A549 (cell line): Measurements from ENCODE around the gene SORT1. TPM values are rescaled to one million over a fixed set of nuclear protein-coding genes. Genes with fewer than 3 reads are reported as not detected.

ENCODE experiments used
- ATAC-seq, 2 experiments: fragments of 200-7000 bp in 1 of 2; fragments of >200 bp in 1 of 2; cut with Nextera tagmentation in 1 of 2; cut with Tn5 transposase in 1 of 2; 3 replicates each; pipeline versions ENCODE4 v1.8.0 to v1.9.1; 2018 to 2020; ENCODE audit warnings: mild to moderate bottlenecking in 1 of 2, moderate library complexity in 1 of 2
- CTCF ChIA-PET: fragments of 300-600 bp; sonication (Branson Sonifier 250); formaldehyde crosslinking; extraction: SDS; loops from one replicate; lab custom pipeline; 2021; ENCODE audit warnings: antibody characterized with exemption, inconsistent platforms; lab: Yijun Ruan, JAX
- POLR2A ChIA-PET: fragments of 350-600 bp; formaldehyde crosslinking; extraction: SDS; loops from one replicate; lab custom pipeline; 2021; ENCODE audit warnings: antibody characterized with exemption, inconsistent platforms; lab: Yijun Ruan, JAX
- DNase-seq, 2 experiments: peaks; one replicate each; pipeline versions ENCODE4 v3.0.0 to v3.0.0-alpha.2; 2011 to 2016; ENCODE audit warnings: low read depth in 1 of 2, low spot score in 1 of 2
- FAIRE-seq: peaks from 2 replicates; lab custom pipeline; 2011; peaks lifted over from hg19 to GRCh38; lab: Jason Lieb, UNC
- H3K27ac ChIP-seq, 2 experiments: fragments of >200 bp; sonication (Bioruptor Twin); formaldehyde crosslinking; 3 replicates each; pipeline ENCODE4 v1.5.1; 2016 to 2017
- H3K4me1 ChIP-seq: fragments of >200 bp; sonication (Bioruptor Twin); formaldehyde crosslinking; 3 replicates; pipeline ENCODE4 v1.6.1; 2016
- H3K4me2 ChIP-seq: fragments of >200 bp; sonication (Bioruptor Twin); formaldehyde crosslinking; 3 replicates; pipeline ENCODE4 v1.6.1; 2016
- H3K4me3 ChIP-seq: fragments of >200 bp; sonication (Bioruptor Twin); formaldehyde crosslinking; 3 replicates; pipeline ENCODE4 v1.5.1; 2016
- H3K9me3 ChIP-seq: fragments of >200 bp; sonication (Bioruptor Twin); formaldehyde crosslinking; 3 replicates; pipeline ENCODE4 v1.6.1; 2016
- EHMT2 ChIP-seq: fragments of 200-600 bp; sonication (generic); IDR thresholded peaks from 2 replicates; pipeline ENCODE4 v1.6.1; 2016; ENCODE audit warnings: antibody characterized with exemption, low read depth, mild to moderate bottlenecking, moderate library complexity
- EP300 ChIP-seq, 2 experiments: fragments of >200 bp; sonication (Bioruptor Twin); formaldehyde crosslinking; IDR thresholded peaks; 2 replicates in 1 of 2; 3 replicates in 1 of 2; pipeline ENCODE4 v1.6.1; 2016 to 2017
- FOSL2 ChIP-seq, 2 experiments: fragments of 450-650 bp in 1 of 2; fragments of >200 bp in 1 of 2; sonication (Bioruptor Twin) in 1 of 2; formaldehyde crosslinking; IDR thresholded peaks; 2 replicates each; pipeline versions ENCODE4 v1.5.0 to v1.6.1; 2016 to 2020; ENCODE audit warnings: mild to moderate bottlenecking in 1 of 2, moderate library complexity in 1 of 2
- GATA3 ChIP-seq: IDR thresholded peaks from 2 replicates; pipeline ENCODE4 v1.6.1; 2012; ENCODE audit warnings: borderline replicate concordance
- HES2 ChIP-seq: fragments of >200 bp; sonication (Bioruptor Twin); formaldehyde crosslinking; IDR thresholded peaks from 2 replicates; pipeline ENCODE4 v1.6.1; 2016
- MAZ ChIP-seq: fragments of 150-350 bp; IDR thresholded peaks from 2 replicates; pipeline ENCODE4 v1.6.1; 2014; ENCODE audit warnings: antibody characterized with exemption, low read depth, low read length, borderline replicate concordance
- NPAS2 ChIP-seq: fragments of 250-450 bp; sonication (Bioruptor Pico); IDR thresholded peaks from 2 replicates; pipeline ENCODE4 v1.8.0; 2022; ENCODE audit warnings: mild to moderate bottlenecking, moderate library complexity, borderline replicate concordance
- NR3C1 ChIP-seq: fragments of >200 bp; sonication (Bioruptor Twin); formaldehyde crosslinking; IDR thresholded peaks from 3 replicates; pipeline ENCODE4 v1.6.1; 2017
- PBX3 ChIP-seq: IDR thresholded peaks from 2 replicates; pipeline ENCODE4 v1.6.1; 2012
- PHF8 ChIP-seq: fragments of 200-600 bp; sonication (generic); IDR thresholded peaks from 2 replicates; pipeline ENCODE4 v1.6.1; 2016; ENCODE audit warnings: low read depth, mild to moderate bottlenecking, antibody characterized with exemption, moderate library complexity, borderline replicate concordance
- POLR2A ChIP-seq: IDR thresholded peaks from 2 replicates; pipeline ENCODE4 v1.6.1; 2012; ENCODE audit warnings: mild to moderate bottlenecking, low read length
- REST ChIP-seq: fragments of 200-600 bp; sonication (generic); IDR thresholded peaks from 2 replicates; pipeline ENCODE4 v1.6.1; 2016; ENCODE audit warnings: antibody characterized with exemption, mild to moderate bottlenecking, moderate library complexity
- TP53 ChIP-seq: fragments of 250-450 bp; sonication (Bioruptor Pico); IDR thresholded peaks from 2 replicates; pipeline ENCODE4 v1.5.0; 2021; ENCODE audit warnings: mild to moderate bottlenecking, moderate library complexity
- ZFP36 ChIP-seq: fragments of 450-650 bp; IDR thresholded peaks from 2 replicates; pipeline ENCODE4 v1.6.1; 2014; ENCODE audit warnings: borderline replicate concordance; ENCODE audit not compliant: partially characterized antibody
- WGBS: methylation state at CpG from one replicate; pipeline ENCODE4 v1.1.6; 2017; ENCODE audit errors: missing lambda C conversion rate; 5-methylcytosine and 5-hydroxymethylcytosine counted together
- polyA plus RNA-seq, 4 experiments: library from polyadenylated mRNA; depleted of rRNA in 3 of 4; stranded (reverse); fragments of >200 nt; fragmentation: RNase III in 1 of 4; extraction: RNeasy Plus Mini Kit Qiagen cat#74134 plus additional on column Dnase treatment in 1 of 4; gene quantifications; 2 replicates in 3 of 4; 3 replicates in 1 of 4; pipeline ENCODE4 v1.2.3, GENCODE V29; 2011 to 2017
- TF ChIP-seq, protein P1 (sequence below): IDR thresholded peaks from 2 replicates; pipeline ENCODE4 v1.6.1; 2012
- TF ChIP-seq, protein P2 (sequence below): fragments of 250-450 bp; sonication (Bioruptor Pico); IDR thresholded peaks from 2 replicates; pipeline ENCODE4 v1.5.0; 2021; ENCODE audit warnings: mild to moderate bottlenecking, moderate library complexity, borderline replicate concordance
- TF ChIP-seq, protein P3 (sequence below): fragments of >200 bp; sonication (Bioruptor Twin); formaldehyde crosslinking; IDR thresholded peaks from 3 replicates; pipeline ENCODE4 v1.5.1; 2016

The SORT1 gene
- polyA plus RNA-seq, 2 of the 4 experiments (the other 2 are of a cell fraction): 6.0 to 14.7 TPM

DNA sequence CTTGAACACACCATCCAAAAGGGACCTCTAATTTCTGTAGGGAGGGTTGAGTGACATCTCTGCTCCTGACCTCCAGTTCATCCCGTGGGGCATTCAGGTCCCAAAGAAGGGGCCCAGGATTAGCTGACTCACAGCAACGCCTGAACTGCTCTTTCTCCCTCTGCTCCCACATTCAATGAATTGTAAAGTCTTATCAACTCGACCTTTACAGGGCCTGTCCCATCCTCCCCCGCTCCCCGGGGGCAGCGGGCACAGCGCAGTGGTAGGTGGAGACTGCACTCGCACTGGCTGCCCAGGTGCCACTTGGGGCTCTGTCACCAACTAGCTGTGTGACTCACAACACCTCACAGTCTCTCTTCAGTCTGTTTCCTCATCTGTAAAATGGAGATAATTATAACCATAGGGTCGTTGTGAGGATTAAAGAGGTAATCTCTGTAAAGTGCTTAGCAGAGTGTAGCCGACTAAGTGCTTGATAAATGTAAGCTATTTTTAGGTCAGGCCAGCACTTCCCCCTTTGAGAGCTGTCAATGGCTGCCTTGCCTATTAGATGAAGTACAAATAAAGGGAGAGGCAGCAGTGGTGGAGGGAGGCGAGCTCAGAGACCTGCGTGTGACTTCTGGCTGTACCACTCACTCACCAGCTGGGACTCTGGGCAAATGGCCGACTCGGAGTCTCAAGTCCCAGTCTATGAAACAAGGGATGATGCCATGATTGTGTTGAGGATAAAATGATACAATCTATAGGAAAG, 90.3 kb downstream of the SORT1 start:
- Histone ChIP-seq H3K27ac (no peak overlapping the region), H3K4me2 (no peak overlapping the region), H3K4me3 (no peak overlapping the region), H3K9me3 (no peaks in the 10 kb centered on the region), H3K4me1 (no peaks in the 10 kb centered on the region)
- no peak for ATAC-seq
- no peak for DNase-seq
- ChIA-PET POLR2A (interaction anchor here (0.6 kb wide), 1 partner anchor 207 kb away, joined by 4 read pairs; no protein-coding TSS in a partner anchor), CTCF (interaction anchor here (0.6 to 1.4 kb wide), 2 partner anchors 10 to 80 kb away, joined by 3 to 5 read pairs; no protein-coding TSS in a partner anchor)
- TF ChIP-seq, protein P1, sequence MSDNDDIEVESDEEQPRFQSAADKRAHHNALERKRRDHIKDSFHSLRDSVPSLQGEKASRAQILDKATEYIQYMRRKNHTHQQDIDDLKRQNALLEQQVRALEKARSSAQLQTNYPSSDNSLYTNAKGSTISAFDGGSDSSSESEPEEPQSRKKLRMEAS: no peak
- TF ChIP-seq, protein P2, sequence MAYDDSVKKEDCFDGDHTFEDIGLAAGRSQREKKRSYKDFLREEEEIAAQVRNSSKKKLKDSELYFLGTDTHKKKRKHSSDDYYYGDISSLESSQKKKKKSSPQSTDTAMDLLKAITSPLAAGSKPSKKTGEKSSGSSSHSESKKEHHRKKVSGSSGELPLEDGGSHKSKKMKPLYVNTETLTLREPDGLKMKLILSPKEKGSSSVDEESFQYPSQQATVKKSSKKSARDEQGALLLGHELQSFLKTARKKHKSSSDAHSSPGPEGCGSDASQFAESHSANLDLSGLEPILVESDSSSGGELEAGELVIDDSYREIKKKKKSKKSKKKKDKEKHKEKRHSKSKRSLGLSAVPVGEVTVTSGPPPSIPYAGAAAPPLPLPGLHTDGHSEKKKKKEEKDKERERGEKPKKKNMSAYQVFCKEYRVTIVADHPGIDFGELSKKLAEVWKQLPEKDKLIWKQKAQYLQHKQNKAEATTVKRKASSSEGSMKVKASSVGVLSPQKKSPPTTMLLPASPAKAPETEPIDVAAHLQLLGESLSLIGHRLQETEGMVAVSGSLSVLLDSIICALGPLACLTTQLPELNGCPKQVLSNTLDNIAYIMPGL (CRISPR knock-in tag): no peak
- TF ChIP-seq FOSL2 (IDR thresholded peaks at IDR 0.05): no peak
- no peak for TF ChIP-seq FOSL2 (CRISPR knock-in tag; IDR thresholded peaks at IDR 0.05)
- no peak for TF ChIP-seq ZFP36
- no peak for TF ChIP-seq REST
- no peak for TF ChIP-seq PHF8
- TF ChIP-seq EHMT2: no peak
- TF ChIP-seq NPAS2 (CRISPR knock-in tag): no peak
- TF ChIP-seq NR3C1: no peak
- TF ChIP-seq GATA3: no peak
- no peak for TF ChIP-seq TP53
- TF ChIP-seq, protein P3, sequence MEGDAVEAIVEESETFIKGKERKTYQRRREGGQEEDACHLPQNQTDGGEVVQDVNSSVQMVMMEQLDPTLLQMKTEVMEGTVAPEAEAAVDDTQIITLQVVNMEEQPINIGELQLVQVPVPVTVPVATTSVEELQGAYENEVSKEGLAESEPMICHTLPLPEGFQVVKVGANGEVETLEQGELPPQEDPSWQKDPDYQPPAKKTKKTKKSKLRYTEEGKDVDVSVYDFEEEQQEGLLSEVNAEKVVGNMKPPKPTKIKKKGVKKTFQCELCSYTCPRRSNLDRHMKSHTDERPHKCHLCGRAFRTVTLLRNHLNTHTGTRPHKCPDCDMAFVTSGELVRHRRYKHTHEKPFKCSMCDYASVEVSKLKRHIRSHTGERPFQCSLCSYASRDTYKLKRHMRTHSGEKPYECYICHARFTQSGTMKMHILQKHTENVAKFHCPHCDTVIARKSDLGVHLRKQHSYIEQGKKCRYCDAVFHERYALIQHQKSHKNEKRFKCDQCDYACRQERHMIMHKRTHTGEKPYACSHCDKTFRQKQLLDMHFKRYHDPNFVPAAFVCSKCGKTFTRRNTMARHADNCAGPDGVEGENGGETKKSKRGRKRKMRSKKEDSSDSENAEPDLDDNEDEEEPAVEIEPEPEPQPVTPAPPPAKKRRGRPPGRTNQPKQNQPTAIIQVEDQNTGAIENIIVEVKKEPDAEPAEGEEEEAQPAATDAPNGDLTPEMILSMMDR: no peak
- TF ChIP-seq POLR2A: no peak
- no peak for TF ChIP-seq MAZ
- no peak for TF ChIP-seq EP300 (IDR thresholded peaks at IDR 0.05)
- TF ChIP-seq PBX3: no peak
- TF ChIP-seq HES2: no peak
- no peak for FAIRE-seq
- 82% methylated on average over 13 of the region's 14 CpGs for WGBS
